GM19455 (cell line): ENCODE results near the gene STK4.
"Not testable (repeated sequence)": the region's sequence is repeated elsewhere in the genome, so short reads cannot be mapped to it uniquely, and the experiment has no call there.

Source experiments
- ATAC-seq: cut with Tn5 transposase; IDR thresholded peaks from one replicate; pipeline ENCODE4 v1.9.1; 2021; ENCODE audit not compliant: unreplicated experiment

STK4 gene

DNA sequence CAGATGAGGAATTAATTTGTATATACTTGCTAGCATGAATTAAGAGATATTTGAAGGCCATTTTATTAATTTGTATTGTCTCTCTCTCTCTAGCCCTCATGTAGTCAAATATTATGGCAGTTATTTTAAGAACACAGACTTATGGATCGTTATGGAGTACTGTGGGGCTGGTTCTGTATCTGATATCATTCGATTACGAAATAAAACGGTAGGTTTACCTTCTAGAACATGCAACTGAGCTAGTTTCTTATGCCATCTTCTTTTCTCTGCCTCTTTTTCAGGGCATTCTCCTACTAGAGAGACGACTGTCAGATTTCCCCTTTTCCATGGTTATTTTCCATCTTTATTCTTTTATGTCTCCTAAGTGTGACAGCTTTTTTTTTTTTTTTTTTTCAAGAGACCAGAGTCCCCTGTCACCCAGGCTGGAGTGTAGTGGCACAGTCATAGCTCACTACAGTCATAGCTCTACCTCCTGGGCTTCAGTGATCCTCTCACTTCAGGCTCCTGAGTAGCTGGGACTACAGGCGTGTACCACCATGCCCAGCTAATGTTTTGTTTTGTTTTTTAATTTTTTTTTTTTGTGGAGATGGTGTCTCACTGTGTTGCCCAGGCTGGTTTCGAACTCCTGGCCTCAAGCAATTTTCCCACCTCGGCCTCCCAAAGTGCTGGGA is 15.6 kb downstream of the STK4 start:
- no peak for ATAC-seq

- no peak for ATAC-seq
Observed at GRCh38 chr20:44983093-44983674, 16.9 kb downstream of the STK4 start.

DNA sequence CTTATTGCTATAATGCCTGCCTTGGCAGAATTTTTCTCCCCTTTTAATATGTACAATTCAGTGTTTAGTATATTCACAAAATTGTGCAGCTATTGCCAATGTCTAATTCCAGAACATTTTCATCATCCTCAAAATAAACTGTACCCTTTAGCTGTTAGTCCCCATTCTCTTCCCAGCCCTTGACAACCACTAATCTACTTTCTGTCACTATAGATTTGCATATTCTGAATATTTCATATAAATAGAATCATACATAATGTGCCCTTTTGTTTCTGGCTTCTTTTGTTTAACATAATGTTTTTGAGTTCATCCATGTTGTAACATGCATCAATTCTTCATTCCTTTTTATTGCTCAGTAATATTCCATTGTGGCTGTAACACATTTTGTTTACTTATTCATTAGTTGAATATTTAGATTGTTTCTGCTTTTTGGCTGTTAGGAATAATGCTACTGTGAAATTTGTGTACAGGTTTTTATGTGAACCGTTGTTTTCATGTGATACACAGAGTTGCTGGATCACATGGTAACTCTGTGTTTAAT is 22.4 kb downstream of the STK4 start:
- no peak for ATAC-seq

- ATAC-seq, result no peak
Observed at GRCh38 chr20:44990425-44990824, 24.1 kb downstream of the STK4 start.

DNA sequence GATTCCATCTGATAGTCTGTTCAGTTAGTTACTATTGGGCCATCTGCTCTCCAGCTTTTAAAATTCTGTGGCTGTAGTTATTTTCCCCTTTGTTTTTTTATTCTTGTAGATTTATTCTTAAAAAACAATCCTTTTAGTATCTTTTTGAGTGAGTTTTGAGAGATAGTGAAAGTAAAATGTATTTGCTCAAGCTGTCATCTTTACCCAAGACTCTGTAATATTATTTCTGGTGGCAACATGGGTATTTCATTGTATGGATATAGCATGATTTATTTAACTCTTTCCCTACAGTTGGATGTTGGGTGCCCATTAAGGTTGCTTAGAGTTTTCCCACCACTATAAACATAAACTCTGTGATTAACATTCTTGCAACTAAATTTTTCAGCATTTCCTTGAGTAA is 24.6 kb downstream of the STK4 start:
- no peak for ATAC-seq

DNA sequence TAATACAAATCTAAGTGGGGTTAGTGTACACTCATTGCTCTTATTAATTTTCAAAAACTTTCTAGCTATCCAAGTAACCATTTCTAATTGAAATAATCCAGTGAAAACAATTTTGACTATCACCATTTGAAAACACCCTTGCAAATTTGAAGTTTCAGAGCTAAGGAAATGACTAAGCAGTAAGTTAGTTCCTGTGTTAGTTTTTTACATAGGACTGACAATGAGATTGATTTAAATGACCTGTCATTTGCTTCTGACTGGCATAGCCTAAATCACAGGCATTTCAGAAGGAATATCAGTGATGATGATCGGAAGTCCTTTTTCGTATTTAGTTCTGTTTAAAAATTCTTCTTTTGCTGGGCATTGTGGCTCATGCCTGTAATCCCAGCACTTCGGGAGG is 27.0 kb downstream of the STK4 start:
- no peak for ATAC-seq

DNA sequence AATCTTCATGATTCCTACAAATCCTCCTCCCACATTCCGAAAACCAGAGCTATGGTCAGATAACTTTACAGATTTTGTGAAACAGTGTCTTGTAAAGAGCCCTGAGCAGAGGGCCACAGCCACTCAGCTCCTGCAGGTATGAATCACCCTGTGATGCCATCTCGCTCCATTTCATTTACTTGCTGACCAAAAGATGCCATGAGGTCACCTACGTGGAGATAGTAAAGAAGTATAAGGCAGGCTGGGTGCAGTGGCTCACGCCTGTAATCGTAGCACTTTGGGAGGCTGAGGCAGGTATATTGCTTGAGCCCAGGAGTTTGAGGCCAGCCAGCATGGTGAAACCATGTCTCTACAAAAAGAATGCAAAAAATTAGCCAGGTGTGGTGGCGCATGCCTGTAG is 30.9 kb downstream of the STK4 start:
- ATAC-seq, result no peak

DNA sequence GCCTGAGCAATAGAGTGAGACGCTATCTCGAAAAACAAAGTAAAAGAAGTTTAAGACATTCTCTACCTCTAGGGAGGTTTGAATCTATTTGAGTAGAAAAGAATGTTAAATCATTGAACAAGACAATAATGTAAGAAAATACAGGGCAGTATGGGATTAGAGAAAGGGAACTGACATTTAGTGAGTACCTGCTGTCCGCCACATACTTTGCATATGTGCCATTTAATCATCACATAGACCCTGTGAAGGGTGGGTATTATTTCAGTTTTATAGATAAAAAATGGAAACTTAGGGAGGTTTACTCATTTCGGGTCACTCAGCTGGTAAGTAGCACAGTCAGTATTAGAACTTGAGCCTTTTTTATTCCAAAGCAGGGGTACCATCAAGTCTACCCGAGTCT is 31.4 kb downstream of the STK4 start:
- no peak for ATAC-seq

- ATAC-seq, result no peak
Observed at GRCh38 chr20:45008521-45009049, 42.3 kb downstream of the STK4 start.

GRCh38 chr20:45010399-45010828 is 44.1 kb downstream of the STK4 start:
- no peak for ATAC-seq

- ATAC-seq, result no peak
Observed at GRCh38 chr20:45011108-45011526, 44.8 kb downstream of the STK4 start.

GRCh38 chr20:45012682-45013302 is 46.5 kb downstream of the STK4 start:
- no peak for ATAC-seq

- not testable (repeated sequence) for ATAC-seq
Observed at GRCh38 chr20:45014131-45014530, 47.8 kb downstream of the STK4 start.

GRCh38 chr20:45014671-45015415 is 48.5 kb downstream of the STK4 start:
- ATAC-seq, result no peak

GRCh38 chr20:45016089-45016671 is 49.9 kb downstream of the STK4 start:
- ATAC-seq, result no peak

DNA sequence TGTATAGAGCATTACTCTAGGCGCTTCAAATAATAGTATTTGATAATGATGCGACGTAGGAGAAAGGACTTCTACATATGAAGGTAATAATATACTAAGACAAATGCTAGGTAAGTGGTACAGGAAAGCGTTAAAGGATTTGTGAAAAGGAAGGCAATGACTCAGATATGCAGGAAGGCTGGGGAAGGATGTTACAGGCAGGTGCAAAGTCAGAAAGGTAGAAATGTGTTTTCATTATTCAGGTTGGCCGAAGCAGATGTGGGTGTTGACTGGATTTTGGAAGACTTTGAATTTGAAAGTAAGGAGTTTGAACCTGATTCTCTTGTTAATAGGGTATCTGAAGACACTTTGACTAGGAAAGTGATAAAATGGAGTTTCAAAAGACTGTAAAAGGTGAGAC is 51.0 kb downstream of the STK4 start:
- ATAC-seq, result no peak

DNA sequence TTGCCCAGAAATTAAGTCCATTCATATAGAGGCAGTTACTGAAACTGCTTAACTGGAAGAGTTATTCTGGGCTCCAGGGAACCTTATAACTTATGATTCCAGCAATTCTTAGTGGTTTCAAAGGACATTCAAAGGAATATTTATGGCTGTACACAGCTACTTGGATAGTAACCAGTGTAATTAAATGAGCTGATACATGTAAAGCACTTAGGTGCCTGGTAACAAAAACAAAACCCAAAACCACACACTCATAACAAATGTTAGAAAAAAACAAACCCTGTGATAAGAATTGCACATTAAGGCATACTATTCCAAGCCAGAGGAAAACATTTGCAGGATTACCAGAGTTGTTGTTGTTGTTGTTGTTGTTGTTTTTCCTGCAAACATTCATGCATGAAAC is 51.5 kb downstream of the STK4 start:
- no peak for ATAC-seq

GRCh38 chr20:45019027-45019761 is 52.9 kb downstream of the STK4 start:
- no peak for ATAC-seq

GRCh38 chr20:45019762-45020123 is 53.4 kb downstream of the STK4 start:
- no peak for ATAC-seq

DNA sequence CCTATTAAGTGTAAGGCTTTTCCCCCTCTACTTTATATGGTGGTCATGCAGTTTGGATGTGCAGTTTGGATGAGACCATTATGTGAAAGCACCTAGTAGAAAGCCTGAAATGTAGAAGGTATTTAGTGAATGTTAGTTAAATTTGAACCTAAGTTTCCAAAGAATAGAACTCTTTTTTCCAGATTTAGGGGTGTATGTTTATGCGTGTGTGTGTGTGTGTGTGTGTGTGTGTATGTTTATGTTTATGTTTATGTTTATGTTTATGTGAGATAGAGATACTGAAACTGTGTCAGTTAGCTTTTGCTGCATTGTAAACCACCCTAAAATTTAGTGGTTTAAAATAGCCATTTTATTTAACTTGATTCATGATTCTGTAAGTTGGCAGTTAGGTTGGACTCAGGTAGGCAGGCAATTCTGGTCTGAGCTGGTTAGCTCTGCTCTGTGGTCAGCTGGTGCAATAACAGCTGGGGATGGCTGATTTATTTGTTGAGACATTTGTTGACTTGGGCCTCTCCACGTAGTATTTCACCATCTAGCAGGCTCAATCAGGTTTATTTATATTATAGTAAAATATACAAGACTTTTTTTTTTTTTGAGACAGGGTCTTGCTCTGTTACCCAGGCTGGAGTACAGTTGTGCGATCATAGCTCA is 54.0 kb downstream of the STK4 start:
- no peak for ATAC-seq
